Activated CD4-positive, alpha-beta T cell treated with anti-CD3 and anti-CD28 coated beads, Interleukin-2, amount 50 U/mL, for 48 hours (primary cell): Measurements from ENCODE around the gene EIF4G3.

Experiments used
- DNase-seq, 2 experiments: peaks; one replicate each; pipeline ENCODE4 v3.0.0-alpha.2; 2020

EIF4G3 gene

GRCh38 chr1:20987831-20988825, 188.6 kb downstream of the EIF4G3 start:
- DNase-seq: no peak

- DNase-seq: no peak
These were observed 193.3 kb downstream of the EIF4G3 start for GRCh38 chr1:20983297-20983889.

GRCh38 chr1:20982316-20982715, 194.4 kb downstream of the EIF4G3 start:
- no peak for DNase-seq

GRCh38 chr1:20981915-20982314, 194.8 kb downstream of the EIF4G3 start:
- DNase-seq: no peak

GRCh38 chr1:20980051-20980450, 196.6 kb downstream of the EIF4G3 start:
- DNase-seq: no peak

GRCh38 chr1:20978413-20978812, 198.3 kb downstream of the EIF4G3 start:
- DNase-seq: no peak

- DNase-seq: no peak
These were observed 201.0 kb downstream of the EIF4G3 start for GRCh38 chr1:20975668-20976067.

- no peak for DNase-seq
These were observed 201.7 kb downstream of the EIF4G3 start for GRCh38 chr1:20974951-20975350.

GRCh38 chr1:20974069-20974468, 202.6 kb downstream of the EIF4G3 start:
- DNase-seq: no peak

GRCh38 chr1:20972855-20973254, 203.8 kb downstream of the EIF4G3 start:
- DNase-seq: no peak

GRCh38 chr1:20964540-20965484, 211.9 kb downstream of the EIF4G3 start:
- no peak for DNase-seq

- no peak for DNase-seq
These were observed 214.0 kb downstream of the EIF4G3 start for GRCh38 chr1:20962576-20963258.

GRCh38 chr1:20958430-20958829, 218.3 kb downstream of the EIF4G3 start:
- DNase-seq: no peak

GRCh38 chr1:20956272-20956671, 220.4 kb downstream of the EIF4G3 start:
- no peak for DNase-seq

- no peak for DNase-seq
These were observed 226.0 kb downstream of the EIF4G3 start for GRCh38 chr1:20950679-20951078.

- DNase-seq: no peak
These were observed 226.7 kb downstream of the EIF4G3 start for GRCh38 chr1:20949871-20950590.

- no peak for DNase-seq
These were observed 228.6 kb downstream of the EIF4G3 start for GRCh38 chr1:20948101-20948500.

GRCh38 chr1:20947409-20947808, 229.3 kb downstream of the EIF4G3 start:
- DNase-seq: no peak

GRCh38 chr1:20936621-20937020, 240.1 kb downstream of the EIF4G3 start:
- no peak for DNase-seq

GRCh38 chr1:20936216-20936615, 240.5 kb downstream of the EIF4G3 start:
- no peak for DNase-seq

GRCh38 chr1:20935717-20936116, 241.0 kb downstream of the EIF4G3 start:
- DNase-seq: no peak
